ENCODE results near the gene SOX6. TPM values are rescaled to one million over a fixed set of nuclear protein-coding genes. Genes with fewer than 3 reads are reported as not detected.
A peak's percentile ranks its signal among the peaks of the same experiment; 100 is the strongest.

The SOX6 gene
- total and polyA plus RNA-seq, 2 of the 13 experiments (the other 11 are each of a cell fraction or from before 2014, with no cell fraction given), result 2.6 to 11.2 TPM

DNA sequence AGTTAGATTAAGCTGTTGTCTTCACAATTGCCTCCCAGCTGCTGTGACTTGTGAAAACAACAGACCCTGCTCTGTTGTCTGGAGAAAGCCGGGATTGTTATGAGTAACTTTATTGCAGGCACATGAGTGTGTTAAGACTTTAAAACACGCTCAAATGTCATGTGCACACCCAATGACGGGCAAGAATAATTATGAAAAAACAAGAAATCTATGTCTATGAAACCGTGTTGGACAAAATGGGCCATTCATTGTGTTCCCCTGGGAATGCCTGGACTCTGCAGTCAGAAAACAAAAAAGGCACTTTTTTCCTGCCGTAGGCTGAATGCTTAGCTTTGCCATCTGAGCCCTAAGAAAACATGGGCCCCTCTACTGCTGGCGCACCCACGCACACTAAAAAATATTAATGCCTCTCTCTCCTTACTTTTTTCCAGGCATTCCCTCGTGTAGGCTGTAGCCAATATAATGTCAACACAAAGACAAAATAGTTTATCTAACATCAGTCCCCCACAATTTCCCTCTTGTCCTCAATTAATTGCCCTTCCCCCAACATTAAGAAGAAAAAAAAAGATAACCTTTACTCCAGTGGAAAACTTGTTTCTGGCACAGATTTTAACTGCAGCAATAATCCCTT lies 207.9 kb downstream of the SOX6 start (continued):
- TF ChIP-seq, protein P1, sequence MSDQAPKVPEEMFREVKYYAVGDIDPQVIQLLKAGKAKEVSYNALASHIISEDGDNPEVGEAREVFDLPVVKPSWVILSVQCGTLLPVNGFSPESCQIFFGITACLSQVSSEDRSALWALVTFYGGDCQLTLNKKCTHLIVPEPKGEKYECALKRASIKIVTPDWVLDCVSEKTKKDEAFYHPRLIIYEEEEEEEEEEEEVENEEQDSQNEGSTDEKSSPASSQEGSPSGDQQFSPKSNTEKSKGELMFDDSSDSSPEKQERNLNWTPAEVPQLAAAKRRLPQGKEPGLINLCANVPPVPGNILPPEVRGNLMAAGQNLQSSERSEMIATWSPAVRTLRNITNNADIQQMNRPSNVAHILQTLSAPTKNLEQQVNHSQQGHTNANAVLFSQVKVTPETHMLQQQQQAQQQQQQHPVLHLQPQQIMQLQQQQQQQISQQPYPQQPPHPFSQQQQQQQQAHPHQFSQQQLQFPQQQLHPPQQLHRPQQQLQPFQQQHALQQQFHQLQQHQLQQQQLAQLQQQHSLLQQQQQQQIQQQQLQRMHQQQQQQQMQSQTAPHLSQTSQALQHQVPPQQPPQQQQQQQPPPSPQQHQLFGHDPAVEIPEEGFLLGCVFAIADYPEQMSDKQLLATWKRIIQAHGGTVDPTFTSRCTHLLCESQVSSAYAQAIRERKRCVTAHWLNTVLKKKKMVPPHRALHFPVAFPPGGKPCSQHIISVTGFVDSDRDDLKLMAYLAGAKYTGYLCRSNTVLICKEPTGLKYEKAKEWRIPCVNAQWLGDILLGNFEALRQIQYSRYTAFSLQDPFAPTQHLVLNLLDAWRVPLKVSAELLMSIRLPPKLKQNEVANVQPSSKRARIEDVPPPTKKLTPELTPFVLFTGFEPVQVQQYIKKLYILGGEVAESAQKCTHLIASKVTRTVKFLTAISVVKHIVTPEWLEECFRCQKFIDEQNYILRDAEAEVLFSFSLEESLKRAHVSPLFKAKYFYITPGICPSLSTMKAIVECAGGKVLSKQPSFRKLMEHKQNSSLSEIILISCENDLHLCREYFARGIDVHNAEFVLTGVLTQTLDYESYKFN (CRISPR knock-in tag; conservative IDR thresholded peaks at IDR 0.05), result peak; percentile 63
- TF ChIP-seq RBM39 (IDR thresholded peaks at IDR 0.05; ENCODE audit: low read depth, low read length, poor library complexity, severe bottlenecking) (no peak), EEA1 (CRISPR knock-in tag; IDR thresholded peaks at IDR 0.05; ENCODE audit: borderline replicate concordance) (no peak), TBX2 (CRISPR knock-in tag; IDR thresholded peaks at IDR 0.05; ENCODE audit: borderline replicate concordance) (peak; percentile 23; the same call in 1 of the 2 replicates), NKX3-1 (CRISPR knock-in tag; IDR thresholded peaks at IDR 0.05) (no peak), SALL1 (CRISPR knock-in tag; IDR thresholded peaks at IDR 0.05) (peak; percentile 44; the same call in 1 of the 2 replicates), ZNF839 (CRISPR knock-in tag; IDR thresholded peaks at IDR 0.05; ENCODE audit: borderline replicate concordance) (no peak), SIX4 (CRISPR knock-in tag; IDR thresholded peaks at IDR 0.05) (no peak), ZNF878 (CRISPR knock-in tag; IDR thresholded peaks at IDR 0.05) (no peak), SIN3B (IDR thresholded peaks at IDR 0.05; ENCODE audit: low read length) (no peak), KAT8 (CRISPR knock-in tag; IDR thresholded peaks at IDR 0.05) (no peak), ZMYM3 (CRISPR knock-in tag; IDR thresholded peaks at IDR 0.05) (no peak)
- TF ChIP-seq, protein P2, sequence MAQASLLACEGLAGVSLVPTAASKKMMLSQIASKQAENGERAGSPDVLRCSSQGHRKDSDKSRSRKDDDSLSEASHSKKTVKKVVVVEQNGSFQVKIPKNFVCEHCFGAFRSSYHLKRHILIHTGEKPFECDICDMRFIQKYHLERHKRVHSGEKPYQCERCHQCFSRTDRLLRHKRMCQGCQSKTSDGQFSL (CRISPR knock-in tag; IDR thresholded peaks at IDR 0.05), result no peak
- TF ChIP-seq, protein P3, sequence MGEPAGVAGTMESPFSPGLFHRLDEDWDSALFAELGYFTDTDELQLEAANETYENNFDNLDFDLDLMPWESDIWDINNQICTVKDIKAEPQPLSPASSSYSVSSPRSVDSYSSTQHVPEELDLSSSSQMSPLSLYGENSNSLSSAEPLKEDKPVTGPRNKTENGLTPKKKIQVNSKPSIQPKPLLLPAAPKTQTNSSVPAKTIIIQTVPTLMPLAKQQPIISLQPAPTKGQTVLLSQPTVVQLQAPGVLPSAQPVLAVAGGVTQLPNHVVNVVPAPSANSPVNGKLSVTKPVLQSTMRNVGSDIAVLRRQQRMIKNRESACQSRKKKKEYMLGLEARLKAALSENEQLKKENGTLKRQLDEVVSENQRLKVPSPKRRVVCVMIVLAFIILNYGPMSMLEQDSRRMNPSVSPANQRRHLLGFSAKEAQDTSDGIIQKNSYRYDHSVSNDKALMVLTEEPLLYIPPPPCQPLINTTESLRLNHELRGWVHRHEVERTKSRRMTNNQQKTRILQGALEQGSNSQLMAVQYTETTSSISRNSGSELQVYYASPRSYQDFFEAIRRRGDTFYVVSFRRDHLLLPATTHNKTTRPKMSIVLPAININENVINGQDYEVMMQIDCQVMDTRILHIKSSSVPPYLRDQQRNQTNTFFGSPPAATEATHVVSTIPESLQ (CRISPR knock-in tag; conservative IDR thresholded peaks at IDR 0.05), result no peak
- TF ChIP-seq, protein P4, sequence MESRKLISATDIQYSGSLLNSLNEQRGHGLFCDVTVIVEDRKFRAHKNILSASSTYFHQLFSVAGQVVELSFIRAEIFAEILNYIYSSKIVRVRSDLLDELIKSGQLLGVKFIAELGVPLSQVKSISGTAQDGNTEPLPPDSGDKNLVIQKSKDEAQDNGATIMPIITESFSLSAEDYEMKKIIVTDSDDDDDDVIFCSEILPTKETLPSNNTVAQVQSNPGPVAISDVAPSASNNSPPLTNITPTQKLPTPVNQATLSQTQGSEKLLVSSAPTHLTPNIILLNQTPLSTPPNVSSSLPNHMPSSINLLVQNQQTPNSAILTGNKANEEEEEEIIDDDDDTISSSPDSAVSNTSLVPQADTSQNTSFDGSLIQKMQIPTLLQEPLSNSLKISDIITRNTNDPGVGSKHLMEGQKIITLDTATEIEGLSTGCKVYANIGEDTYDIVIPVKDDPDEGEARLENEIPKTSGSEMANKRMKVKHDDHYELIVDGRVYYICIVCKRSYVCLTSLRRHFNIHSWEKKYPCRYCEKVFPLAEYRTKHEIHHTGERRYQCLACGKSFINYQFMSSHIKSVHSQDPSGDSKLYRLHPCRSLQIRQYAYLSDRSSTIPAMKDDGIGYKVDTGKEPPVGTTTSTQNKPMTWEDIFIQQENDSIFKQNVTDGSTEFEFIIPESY (CRISPR knock-in tag; IDR thresholded peaks at IDR 0.05), result peak; percentile 87
- TF ChIP-seq, protein P5, sequence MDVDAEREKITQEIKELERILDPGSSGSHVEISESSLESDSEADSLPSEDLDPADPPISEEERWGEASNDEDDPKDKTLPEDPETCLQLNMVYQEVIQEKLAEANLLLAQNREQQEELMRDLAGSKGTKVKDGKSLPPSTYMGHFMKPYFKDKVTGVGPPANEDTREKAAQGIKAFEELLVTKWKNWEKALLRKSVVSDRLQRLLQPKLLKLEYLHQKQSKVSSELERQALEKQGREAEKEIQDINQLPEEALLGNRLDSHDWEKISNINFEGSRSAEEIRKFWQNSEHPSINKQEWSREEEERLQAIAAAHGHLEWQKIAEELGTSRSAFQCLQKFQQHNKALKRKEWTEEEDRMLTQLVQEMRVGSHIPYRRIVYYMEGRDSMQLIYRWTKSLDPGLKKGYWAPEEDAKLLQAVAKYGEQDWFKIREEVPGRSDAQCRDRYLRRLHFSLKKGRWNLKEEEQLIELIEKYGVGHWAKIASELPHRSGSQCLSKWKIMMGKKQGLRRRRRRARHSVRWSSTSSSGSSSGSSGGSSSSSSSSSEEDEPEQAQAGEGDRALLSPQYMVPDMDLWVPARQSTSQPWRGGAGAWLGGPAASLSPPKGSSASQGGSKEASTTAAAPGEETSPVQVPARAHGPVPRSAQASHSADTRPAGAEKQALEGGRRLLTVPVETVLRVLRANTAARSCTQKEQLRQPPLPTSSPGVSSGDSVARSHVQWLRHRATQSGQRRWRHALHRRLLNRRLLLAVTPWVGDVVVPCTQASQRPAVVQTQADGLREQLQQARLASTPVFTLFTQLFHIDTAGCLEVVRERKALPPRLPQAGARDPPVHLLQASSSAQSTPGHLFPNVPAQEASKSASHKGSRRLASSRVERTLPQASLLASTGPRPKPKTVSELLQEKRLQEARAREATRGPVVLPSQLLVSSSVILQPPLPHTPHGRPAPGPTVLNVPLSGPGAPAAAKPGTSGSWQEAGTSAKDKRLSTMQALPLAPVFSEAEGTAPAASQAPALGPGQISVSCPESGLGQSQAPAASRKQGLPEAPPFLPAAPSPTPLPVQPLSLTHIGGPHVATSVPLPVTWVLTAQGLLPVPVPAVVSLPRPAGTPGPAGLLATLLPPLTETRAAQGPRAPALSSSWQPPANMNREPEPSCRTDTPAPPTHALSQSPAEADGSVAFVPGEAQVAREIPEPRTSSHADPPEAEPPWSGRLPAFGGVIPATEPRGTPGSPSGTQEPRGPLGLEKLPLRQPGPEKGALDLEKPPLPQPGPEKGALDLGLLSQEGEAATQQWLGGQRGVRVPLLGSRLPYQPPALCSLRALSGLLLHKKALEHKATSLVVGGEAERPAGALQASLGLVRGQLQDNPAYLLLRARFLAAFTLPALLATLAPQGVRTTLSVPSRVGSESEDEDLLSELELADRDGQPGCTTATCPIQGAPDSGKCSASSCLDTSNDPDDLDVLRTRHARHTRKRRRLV (CRISPR knock-in tag; IDR thresholded peaks at IDR 0.05), result no peak
